ENCODE data around the gene UBE2M. TPM values are rescaled to one million over a fixed set of nuclear protein-coding genes. Genes with fewer than 3 reads are reported as not detected.

Gene UBE2M
- total RNA-seq, 1 experiment from 2014 or later, result 133 TPM

DNA sequence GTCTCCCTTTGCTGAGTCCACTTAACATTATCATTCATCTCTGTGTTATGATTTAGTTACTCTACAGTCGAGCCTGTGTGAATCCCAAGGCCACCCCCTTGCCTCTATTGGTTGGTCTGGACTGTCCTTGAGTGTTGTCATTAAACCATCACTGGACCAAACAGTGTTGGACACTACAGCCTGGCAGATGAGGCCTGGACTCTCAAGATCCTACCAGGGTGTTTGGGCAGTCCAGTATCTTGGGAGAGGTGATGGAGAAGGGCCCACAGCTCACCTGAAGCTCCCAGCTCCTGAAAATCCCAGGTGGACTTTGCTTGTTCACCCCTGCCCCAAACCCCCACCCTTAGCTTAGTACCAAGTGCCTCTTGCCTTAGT lies 7.3 kb downstream of the UBE2M start:
- intact Hi-C loops (cut with micrococcal nuclease; ENCODE audit: unreplicated experiment), result no loop called here
- DNase-seq, result no peak
- H3K27me3 Mint-ChIP-seq (ENCODE audit: insufficient read depth, unreplicated experiment), result no peaks in the 10 kb centered on the region
- H3K4me3 Mint-ChIP-seq (ENCODE audit: unreplicated experiment), result peak overlapping the region; percentile 5
- H3K27ac Mint-ChIP-seq (ENCODE audit: unreplicated experiment), result no peak overlapping the region
- H3K27me3 ChIP-seq (replicated peaks; ENCODE audit: control insufficient read depth, insufficient read depth, low read length), result no peaks in the 10 kb centered on the region
- CTCF ChIA-PET, result no interaction called here
- H3K4me1 Mint-ChIP-seq (ENCODE audit: low read depth, unreplicated experiment), result peaks cover 29% of the 10 kb centered on the region
- peaks cover 98% of the 10 kb centered on the region for H3K36me3 Mint-ChIP-seq (ENCODE audit: insufficient read depth, unreplicated experiment)
- H3K4me1 ChIP-seq, result peaks cover 15% of the 10 kb centered on the region
- POLR2A ChIA-PET, result interaction anchor here (0.5 to 0.9 kb wide), 2 partner anchors 12 to 17 kb away, joined by 4 to 5 read pairs; no protein-coding TSS in a partner anchor
- TF ChIP-seq, protein P1, sequence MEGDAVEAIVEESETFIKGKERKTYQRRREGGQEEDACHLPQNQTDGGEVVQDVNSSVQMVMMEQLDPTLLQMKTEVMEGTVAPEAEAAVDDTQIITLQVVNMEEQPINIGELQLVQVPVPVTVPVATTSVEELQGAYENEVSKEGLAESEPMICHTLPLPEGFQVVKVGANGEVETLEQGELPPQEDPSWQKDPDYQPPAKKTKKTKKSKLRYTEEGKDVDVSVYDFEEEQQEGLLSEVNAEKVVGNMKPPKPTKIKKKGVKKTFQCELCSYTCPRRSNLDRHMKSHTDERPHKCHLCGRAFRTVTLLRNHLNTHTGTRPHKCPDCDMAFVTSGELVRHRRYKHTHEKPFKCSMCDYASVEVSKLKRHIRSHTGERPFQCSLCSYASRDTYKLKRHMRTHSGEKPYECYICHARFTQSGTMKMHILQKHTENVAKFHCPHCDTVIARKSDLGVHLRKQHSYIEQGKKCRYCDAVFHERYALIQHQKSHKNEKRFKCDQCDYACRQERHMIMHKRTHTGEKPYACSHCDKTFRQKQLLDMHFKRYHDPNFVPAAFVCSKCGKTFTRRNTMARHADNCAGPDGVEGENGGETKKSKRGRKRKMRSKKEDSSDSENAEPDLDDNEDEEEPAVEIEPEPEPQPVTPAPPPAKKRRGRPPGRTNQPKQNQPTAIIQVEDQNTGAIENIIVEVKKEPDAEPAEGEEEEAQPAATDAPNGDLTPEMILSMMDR (IDR thresholded peaks at IDR 0.05; ENCODE audit: insufficient read depth in 1 of 2, low read depth in 1 of 2, low read length in 1 of 2, severe bottlenecking in 1 of 2, unreplicated experiment in 1 of 2), result no peak
- H3K9me3 Mint-ChIP-seq (ENCODE audit: unreplicated experiment), result no peaks in the 10 kb centered on the region
- peaks cover 23% of the 10 kb centered on the region for H3K36me3 ChIP-seq (ENCODE audit: control insufficient read depth, insufficient read depth, low read length)
- no TSS peak for BruUV-seq (replicated peaks)
- no peak overlapping the region for H3K4me3 ChIP-seq (ENCODE audit: low read depth, low read length)
- no peaks in the 10 kb centered on the region for H3K9me3 ChIP-seq

DNA sequence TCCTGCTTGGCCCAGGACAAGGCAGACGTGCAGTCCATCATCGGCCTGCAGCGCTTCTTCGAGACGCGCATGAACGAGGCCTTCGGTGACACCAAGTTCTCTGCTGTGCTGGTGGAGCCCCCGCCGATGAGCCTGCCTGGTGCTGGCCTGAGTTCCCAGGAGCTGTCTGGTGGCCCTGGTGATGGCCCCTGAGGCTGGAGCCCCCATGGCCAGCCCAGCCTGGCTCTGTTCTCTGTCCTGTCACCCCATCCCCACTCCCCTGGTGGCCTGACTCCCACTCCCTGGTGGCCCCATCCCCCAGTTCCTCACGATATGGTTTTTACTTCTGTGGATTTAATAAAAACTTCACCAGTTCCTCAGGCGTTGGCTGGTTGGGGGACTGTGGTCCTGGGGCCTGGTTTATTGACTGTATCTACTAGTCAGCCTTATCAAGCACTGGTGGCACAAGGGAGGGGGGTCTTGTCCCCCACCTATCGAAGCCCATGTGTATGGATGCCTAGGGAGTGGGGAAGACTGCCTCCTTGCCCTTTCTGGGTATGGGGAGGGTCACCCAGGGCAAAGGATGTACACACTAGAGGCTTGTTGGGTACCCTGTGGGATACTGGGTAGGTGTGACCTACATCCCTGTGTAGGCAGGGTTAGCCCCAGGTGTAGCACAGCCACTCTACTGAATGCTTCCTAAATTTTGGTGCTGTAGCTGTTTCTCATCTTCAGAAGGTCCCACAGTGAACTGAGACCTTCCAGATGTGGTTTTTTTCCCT lies 7.9 kb downstream of the UBE2M start:
- H3K27me3 ChIP-seq (replicated peaks; ENCODE audit: control insufficient read depth, insufficient read depth, low read length), result no peaks in the 10 kb centered on the region
- Mint-ChIP-seq H3K27ac (ENCODE audit: unreplicated experiment) (no peak overlapping the region), H3K4me3 (ENCODE audit: unreplicated experiment) (peak overlapping the region; percentile 5), H3K9me3 (ENCODE audit: unreplicated experiment) (no peaks in the 10 kb centered on the region), H3K4me1 (ENCODE audit: low read depth, unreplicated experiment) (peaks cover 35% of the 10 kb centered on the region), H3K36me3 (ENCODE audit: insufficient read depth, unreplicated experiment) (peaks cover 98% of the 10 kb centered on the region), H3K27me3 (ENCODE audit: insufficient read depth, unreplicated experiment) (no peaks in the 10 kb centered on the region)
- peaks cover 24% of the 10 kb centered on the region for H3K36me3 ChIP-seq (ENCODE audit: control insufficient read depth, insufficient read depth, low read length)
- H3K4me1 ChIP-seq, result peaks cover 20% of the 10 kb centered on the region
- no peaks in the 10 kb centered on the region for H3K9me3 ChIP-seq
- intact Hi-C loops (cut with micrococcal nuclease; ENCODE audit: unreplicated experiment), result no loop called here
- no peak for DNase-seq
- no TSS peak for BruUV-seq (replicated peaks)
- ChIA-PET CTCF (no interaction called here), POLR2A (interaction anchor here (0.5 kb wide), 1 partner anchor 16 kb away, joined by 5 read pairs; no protein-coding TSS in a partner anchor)
- TF ChIP-seq, protein P1 (IDR thresholded peaks at IDR 0.05; ENCODE audit: insufficient read depth in 1 of 2, low read depth in 1 of 2, low read length in 1 of 2, severe bottlenecking in 1 of 2, unreplicated experiment in 1 of 2), result no peak
- no peak overlapping the region for H3K4me3 ChIP-seq (ENCODE audit: low read depth, low read length)

DNA sequence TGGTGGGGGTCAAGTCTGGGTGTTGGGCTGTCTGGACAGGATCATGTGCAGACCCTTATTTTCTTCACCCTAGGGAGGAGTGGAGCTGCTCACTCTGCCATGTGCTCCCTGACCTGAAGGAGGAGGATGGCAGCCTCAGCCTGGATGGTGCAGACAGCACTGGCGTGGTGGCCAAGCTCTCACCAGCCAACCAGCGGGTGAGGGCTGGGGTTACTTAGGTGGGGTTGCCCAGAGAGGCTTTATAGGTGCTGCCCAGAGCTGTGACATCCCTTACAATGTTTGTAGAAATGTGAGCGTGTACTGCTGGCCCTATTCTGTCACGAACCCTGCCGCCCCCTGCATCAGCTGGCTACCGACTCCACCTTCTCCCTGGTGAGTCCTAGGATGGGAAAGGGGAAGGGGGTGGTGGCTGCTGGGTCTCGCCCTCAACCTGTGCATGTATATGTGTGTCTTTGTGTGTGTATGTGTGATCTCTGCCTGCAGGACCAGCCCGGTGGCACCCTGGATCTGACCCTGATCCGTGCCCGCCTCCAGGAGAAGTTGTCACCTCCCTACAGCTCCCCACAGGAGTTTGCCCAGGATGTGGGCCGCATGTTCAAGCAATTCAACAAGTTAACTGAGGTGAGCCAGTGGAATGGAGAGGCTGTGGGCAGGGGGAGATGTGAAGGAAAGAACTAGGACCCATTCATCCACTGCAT lies 8.6 kb downstream of the UBE2M start:
- no TSS peak for BruUV-seq (replicated peaks)
- Mint-ChIP-seq H3K9me3 (ENCODE audit: unreplicated experiment) (no peaks in the 10 kb centered on the region), H3K36me3 (ENCODE audit: insufficient read depth, unreplicated experiment) (peaks cover 98% of the 10 kb centered on the region), H3K4me1 (ENCODE audit: low read depth, unreplicated experiment) (peaks cover 36% of the 10 kb centered on the region), H3K27ac (ENCODE audit: unreplicated experiment) (no peak overlapping the region), H3K27me3 (ENCODE audit: insufficient read depth, unreplicated experiment) (no peaks in the 10 kb centered on the region), H3K4me3 (ENCODE audit: unreplicated experiment) (no peak overlapping the region)
- TF ChIP-seq, protein P1 (IDR thresholded peaks at IDR 0.05; ENCODE audit: insufficient read depth in 1 of 2, low read depth in 1 of 2, low read length in 1 of 2, severe bottlenecking in 1 of 2, unreplicated experiment in 1 of 2), result no peak
- H3K4me1 ChIP-seq, result peaks cover 16% of the 10 kb centered on the region
- no peak for DNase-seq
- peaks cover 23% of the 10 kb centered on the region for H3K36me3 ChIP-seq (ENCODE audit: control insufficient read depth, insufficient read depth, low read length)
- POLR2A ChIA-PET, result no interaction called here
- CTCF ChIA-PET, result no interaction called here
- no peak overlapping the region for H3K4me3 ChIP-seq (ENCODE audit: low read depth, low read length)
- no peaks in the 10 kb centered on the region for H3K27me3 ChIP-seq (replicated peaks; ENCODE audit: control insufficient read depth, insufficient read depth, low read length)
- no peaks in the 10 kb centered on the region for H3K9me3 ChIP-seq
- intact Hi-C loops (cut with micrococcal nuclease; ENCODE audit: unreplicated experiment), result no loop called here

Measured in Caco-2 (cell line).